Activated CD4-positive, alpha-beta T cell treated with anti-CD3 and anti-CD28 coated beads, Interleukin-2, amount 10 ng/mL, durations not matched to agents 7 days and 5 days (primary cell): Measurements from ENCODE around the gene NOL12. TPM values are rescaled to one million over a fixed set of nuclear protein-coding genes. Genes with fewer than 3 reads are reported as not detected.
"Not testable (repeated sequence)": the region's sequence is repeated elsewhere in the genome, so short reads cannot be mapped to it uniquely, and the experiment has no call there.

Experiments used
- CTCF ChIA-PET: fragments of 350-600 bp; sonication (Branson Sonifier 250); formaldehyde crosslinking; loops from one replicate; lab custom pipeline; 2021; ENCODE audit warnings: antibody characterized with exemption; lab: Charles Lee
- POLR2A ChIA-PET: fragments of 350-600 bp; sonication (Branson Sonifier 250); formaldehyde crosslinking; loops from one replicate; lab custom pipeline; 2021; ENCODE audit warnings: antibody characterized with exemption; lab: Charles Lee
- DNase-seq: peaks from one replicate; pipeline ENCODE4 v3.0.0-alpha.2; 2020
- H3K27ac Mint-ChIP-seq: one replicate; pipeline ENCODE4 v1.8.0; 2021; ENCODE audit warnings: mild to moderate bottlenecking, moderate library complexity, mixed read lengths
- H3K27me3 Mint-ChIP-seq: one replicate; pipeline ENCODE4 v1.8.0; 2021; ENCODE audit warnings: mixed read lengths
- H3K36me3 Mint-ChIP-seq: one replicate; pipeline ENCODE4 v1.8.0; 2021; ENCODE audit warnings: low read depth, mixed read lengths
- H3K4me1 Mint-ChIP-seq: one replicate; pipeline ENCODE4 v1.8.0; 2021; ENCODE audit warnings: mixed read lengths
- H3K4me3 Mint-ChIP-seq: one replicate; pipeline ENCODE4 v1.8.0; 2021; ENCODE audit warnings: mild to moderate bottlenecking, moderate library complexity, mixed read lengths
- H3K9me3 Mint-ChIP-seq: one replicate; pipeline ENCODE4 v1.8.0; 2021; ENCODE audit warnings: mixed read lengths
- total RNA-seq, 2 experiments: library from RNA; stranded (reverse); gene quantifications; one replicate each; pipeline ENCODE4 v1.2.3, GENCODE V29; 2021

NOL12 gene
- total RNA-seq, 2 experiments from 2014 or later = 57.3 to 57.7 TPM

- Mint-ChIP-seq H3K4me1 (peaks cover 13% of the 10 kb centered on the region), H3K27me3 (no peaks in the 10 kb centered on the region), H3K4me3 (no peak overlapping the region), H3K36me3 (peaks cover 66% of the 10 kb centered on the region), H3K9me3 (no peaks in the 10 kb centered on the region), H3K27ac (peak overlapping the region; percentile 36)
- no peak for DNase-seq
- ChIA-PET POLR2A (no interaction called here), CTCF (no interaction called here)
Measured at GRCh38 chr22:37647928-37648327, 38.2 kb upstream of the NOL12 start.

GRCh38 chr22:37650463-37651136 is 35.5 kb upstream of the NOL12 start:
- peaks cover 63% of the 10 kb centered on the region for H3K36me3 Mint-ChIP-seq
- POLR2A ChIA-PET = no interaction called here

GRCh38 chr22:37654563-37655251 is 31.4 kb upstream of the NOL12 start:
- Mint-ChIP-seq H3K36me3 (peaks cover 43% of the 10 kb centered on the region), H3K4me1 (peaks cover 15% of the 10 kb centered on the region), H3K4me3 (no peak overlapping the region), H3K9me3 (no peaks in the 10 kb centered on the region), H3K27ac (no peak overlapping the region), H3K27me3 (no peaks in the 10 kb centered on the region)
- ChIA-PET CTCF (interaction anchor here (0.7 to 2.2 kb wide), 3 partner anchors 11 to 27 kb away, joined by 3 to 8 read pairs (median 4); no protein-coding TSS in a partner anchor), POLR2A (no interaction called here)
- no peak for DNase-seq

More at GRCh38 chr22:37650463-37651136, 35.5 kb upstream of the NOL12 start:
- Mint-ChIP-seq H3K27me3 (no peaks in the 10 kb centered on the region), H3K27ac (no peak overlapping the region), H3K9me3 (no peaks in the 10 kb centered on the region), H3K4me3 (no peak overlapping the region), H3K4me1 (peaks cover 3% of the 10 kb centered on the region)
- no peak for DNase-seq
- CTCF ChIA-PET = interaction anchor here (1.3 kb wide), 1 partner anchor 25 kb away, joined by 3 read pairs; the partner anchor contains the start of gene LGALS1

- no peak overlapping the region for H3K4me3 Mint-ChIP-seq
- H3K36me3 Mint-ChIP-seq = peaks cover 39% of the 10 kb centered on the region
- DNase-seq = no peak
- CTCF ChIA-PET = interaction anchor here (2.2 kb wide), 1 partner anchor 12 kb away, joined by 8 read pairs; no protein-coding TSS in a partner anchor
- peaks cover 20% of the 10 kb centered on the region for H3K4me1 Mint-ChIP-seq
- POLR2A ChIA-PET = no interaction called here
- H3K27ac Mint-ChIP-seq = no peak overlapping the region
- no peaks in the 10 kb centered on the region for H3K27me3 Mint-ChIP-seq
- H3K9me3 Mint-ChIP-seq = no peaks in the 10 kb centered on the region
Measured at GRCh38 chr22:37655252-37655563, 30.9 kb upstream of the NOL12 start.

GRCh38 chr22:37656583-37656982 is 29.6 kb upstream of the NOL12 start:
- CTCF ChIA-PET = interaction anchor here (1.4 to 3.9 kb wide), 3 partner anchors 13 to 25 kb away, joined by 6 to 47 read pairs (median 27); no protein-coding TSS in a partner anchor
- POLR2A ChIA-PET = interaction anchor here (0.6 kb wide), 1 partner anchor 30 kb away, joined by 4 read pairs; the partner anchor contains the start of gene NOL12
- H3K27ac Mint-ChIP-seq = peak overlapping the region; percentile 43
- not testable (repeated sequence) for H3K27me3 Mint-ChIP-seq, H3K4me3 Mint-ChIP-seq, DNase-seq, H3K9me3 Mint-ChIP-seq
- peaks cover 31% of the 10 kb centered on the region for H3K36me3 Mint-ChIP-seq
- H3K4me1 Mint-ChIP-seq = peaks cover 34% of the 10 kb centered on the region

- H3K36me3 Mint-ChIP-seq = peaks cover 26% of the 10 kb centered on the region
- no peaks in the 10 kb centered on the region for H3K9me3 Mint-ChIP-seq
- H3K4me3 Mint-ChIP-seq = peak overlapping the region; percentile 85
- H3K27me3 Mint-ChIP-seq = no peaks in the 10 kb centered on the region
- peak overlapping the region; percentile 87 for H3K27ac Mint-ChIP-seq
- H3K4me1 Mint-ChIP-seq = peaks cover 42% of the 10 kb centered on the region
- DNase-seq = no peak
- ChIA-PET POLR2A (interaction anchor here (0.6 to 3.0 kb wide), 2 partner anchors 18 to 91 kb away, joined by 6 to 9 read pairs; partner anchors contain the start of gene LGALS1), CTCF (interaction anchor here (0.6 to 4.6 kb wide), 16 partner anchors 10 to 206 kb away, joined by 3 to 47 read pairs (median 6); partner anchors contain the start of gene LGALS1)
Measured at GRCh38 chr22:37657590-37658132, 28.5 kb upstream of the NOL12 start.

- H3K27me3 Mint-ChIP-seq = no peaks in the 10 kb centered on the region
- H3K4me3 Mint-ChIP-seq = peak within 1 kb of the TSS; percentile 85
- no peaks in the 10 kb centered on the region for H3K9me3 Mint-ChIP-seq
- peaks cover 42% of the 10 kb centered on the region for H3K4me1 Mint-ChIP-seq
- DNase-seq = peak; percentile 99
- H3K36me3 Mint-ChIP-seq = peaks cover 20% of the 10 kb centered on the region
- CTCF ChIA-PET = interaction anchor here (0.6 to 4.6 kb wide), 21 partner anchors 9 to 1686 kb away, joined by 3 to 47 read pairs (median 4); partner anchors contain the start of genes LGALS1 and SH3BP1
- peak within 1 kb of the TSS; percentile 87 for H3K27ac Mint-ChIP-seq
- POLR2A ChIA-PET = interaction anchor here (0.7 to 3.0 kb wide), 3 partner anchors 16 to 1661 kb away, joined by 4 to 9 read pairs (median 5); partner anchors contain the start of gene LGALS1
Measured at GRCh38 chr22:37658133-37659065, 27.7 kb upstream of the NOL12 start, which contains the start of gene PDXP. PDXP (plus strand) TSS chr22:37658723; CDS start chr22:37658783, 60 bp downstream.

GRCh38 chr22:37659066-37659896 is 26.9 kb upstream of the NOL12 start:
- Mint-ChIP-seq H3K36me3 (peaks cover 15% of the 10 kb centered on the region), H3K4me1 (peaks cover 42% of the 10 kb centered on the region), H3K27me3 (no peaks in the 10 kb centered on the region), H3K27ac (peak overlapping the region; percentile 65), H3K4me3 (peak overlapping the region; percentile 82), H3K9me3 (no peaks in the 10 kb centered on the region)
- ChIA-PET CTCF (interaction anchor here (0.6 to 4.6 kb wide), 16 partner anchors 8 to 1687 kb away, joined by 3 to 47 read pairs (median 4); partner anchors contain the start of genes LGALS1 and SH3BP1), POLR2A (interaction anchor here (0.9 to 3.0 kb wide), 2 partner anchors 17 to 1660 kb away, joined by 4 to 9 read pairs; partner anchors contain the start of gene LGALS1)
- no peak for DNase-seq

GRCh38 chr22:37659897-37660708 is 26.0 kb upstream of the NOL12 start:
- H3K4me3 Mint-ChIP-seq = peak overlapping the region; percentile 82
- POLR2A ChIA-PET = interaction anchor here (3.0 kb wide), 1 partner anchor 16 kb away, joined by 9 read pairs; the partner anchor contains the start of gene LGALS1
- no peak for DNase-seq
- no peaks in the 10 kb centered on the region for H3K9me3 Mint-ChIP-seq
- H3K36me3 Mint-ChIP-seq = peaks cover 9% of the 10 kb centered on the region
- CTCF ChIA-PET = interaction anchor here (0.9 to 4.6 kb wide), 11 partner anchors 11 to 54 kb away, joined by 3 to 47 read pairs (median 11); partner anchors contain the start of genes GGA1 and LGALS1
- H3K4me1 Mint-ChIP-seq = peaks cover 42% of the 10 kb centered on the region
- H3K27me3 Mint-ChIP-seq = no peaks in the 10 kb centered on the region
- peak overlapping the region; percentile 65 for H3K27ac Mint-ChIP-seq

- DNase-seq = no peak
- ChIA-PET CTCF (interaction anchor here (1.6 to 4.6 kb wide), 5 partner anchors 10 to 52 kb away, joined by 3 to 27 read pairs (median 21); partner anchors contain the start of gene GGA1), POLR2A (no interaction called here)
- no peaks in the 10 kb centered on the region for H3K27me3 Mint-ChIP-seq
- H3K27ac Mint-ChIP-seq = peak overlapping the region; percentile 42
- H3K9me3 Mint-ChIP-seq = no peaks in the 10 kb centered on the region
- peaks cover 8% of the 10 kb centered on the region for H3K36me3 Mint-ChIP-seq
- peak overlapping the region; percentile 82 for H3K4me3 Mint-ChIP-seq
- peaks cover 42% of the 10 kb centered on the region for H3K4me1 Mint-ChIP-seq
Measured at GRCh38 chr22:37660709-37661045, 25.5 kb upstream of the NOL12 start.
